Measurements from ENCODE around the gene COL23A1.

Gene COL23A1

DNA sequence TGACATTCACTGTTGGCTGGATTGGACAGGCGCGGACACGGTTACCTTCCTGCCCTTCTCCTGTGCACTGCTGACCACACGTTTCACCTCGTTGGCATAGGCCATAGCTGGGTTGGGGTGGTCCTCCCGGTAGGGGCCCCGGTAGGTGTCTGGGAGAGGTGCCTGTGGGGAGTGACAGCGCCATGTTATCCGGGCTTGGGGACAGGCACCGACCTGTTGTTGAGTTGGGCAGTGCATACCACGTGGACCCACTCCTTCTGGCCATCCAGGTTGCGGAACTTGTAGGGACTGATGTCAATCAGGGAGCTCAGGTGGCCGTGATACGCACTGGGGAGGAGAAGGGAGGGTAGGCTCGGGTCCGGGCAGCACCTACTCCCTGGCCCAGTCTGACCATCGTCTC, 365.8 kb downstream of the COL23A1 start:
- no peak for DNase-seq (ENCODE audit: low read depth)

DNA sequence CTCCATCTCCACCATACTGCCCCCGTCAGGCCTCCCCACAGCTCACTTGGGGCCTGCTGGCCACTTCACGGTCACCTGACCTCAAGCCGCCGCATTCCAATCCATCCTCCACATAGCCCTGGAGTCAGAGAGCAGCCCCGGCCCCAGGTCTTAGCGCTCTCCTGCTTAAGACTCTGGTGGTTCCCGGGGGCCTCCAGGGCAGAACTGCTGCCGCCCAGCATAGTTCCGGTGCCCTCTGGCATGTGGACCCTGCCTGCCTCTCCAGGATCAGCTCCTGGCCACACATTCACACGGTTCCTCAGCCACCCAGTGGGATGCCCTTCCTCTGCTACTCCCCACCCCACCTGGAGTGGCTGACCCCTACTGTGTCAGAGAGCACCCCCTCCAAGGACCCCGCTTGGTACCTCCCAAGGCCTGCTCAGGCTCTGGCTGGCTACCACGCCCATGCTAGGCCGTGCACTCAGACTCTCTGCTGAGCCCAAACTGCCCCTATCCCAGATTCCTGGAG, 366.3 kb downstream of the COL23A1 start:
- no peak for DNase-seq (ENCODE audit: low read depth)

DNA sequence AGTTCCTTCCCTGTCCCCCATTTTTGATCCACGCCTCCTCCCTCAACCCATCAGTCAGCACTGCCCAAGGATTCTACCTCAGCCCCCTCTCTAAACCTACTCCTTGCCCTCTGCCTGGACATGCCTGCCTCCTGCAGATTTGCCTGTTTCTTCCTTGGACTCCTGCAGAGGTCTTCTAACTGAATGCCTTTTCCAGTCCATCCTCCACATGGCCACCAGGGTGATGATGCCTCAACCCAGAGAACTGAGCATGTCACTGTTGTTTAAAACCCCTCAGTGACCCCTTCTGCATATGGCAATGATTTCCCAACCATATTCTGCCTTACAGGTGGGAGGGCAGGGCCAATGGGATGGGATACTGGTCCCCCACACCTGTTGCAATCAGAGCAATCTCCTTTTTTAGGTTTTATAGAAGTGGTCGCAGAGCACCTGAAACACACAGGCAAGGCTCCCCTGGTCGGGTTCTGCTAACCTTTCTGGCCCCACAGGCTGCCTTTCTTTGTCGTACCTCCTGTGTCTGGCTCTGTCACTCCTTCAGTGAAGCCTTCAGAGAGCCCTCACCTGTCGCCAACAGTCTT, 366.9 kb downstream of the COL23A1 start:
- no peak for DNase-seq (ENCODE audit: low read depth)

DNA sequence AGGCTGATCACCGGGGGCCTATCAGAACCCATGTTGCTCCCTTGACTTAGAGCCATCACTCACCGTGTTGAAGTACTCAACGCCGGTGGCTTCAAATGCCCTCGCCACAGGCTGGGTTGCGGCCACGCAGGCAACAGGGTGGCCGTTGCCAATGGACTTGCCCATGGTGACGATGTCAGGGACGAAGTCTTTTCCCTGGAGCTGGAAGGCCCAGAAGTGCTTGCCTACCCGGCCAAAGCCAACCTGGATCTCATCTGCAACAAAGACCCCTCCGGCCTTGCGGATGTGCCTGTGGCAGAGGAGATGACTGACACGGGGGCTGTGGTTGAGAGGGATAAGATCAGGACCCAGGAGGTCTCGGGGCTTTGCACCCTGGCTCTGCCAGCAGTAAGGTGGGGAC, 367.9 kb downstream of the COL23A1 start:
- DNase-seq (ENCODE audit: low read depth), result no peak

DNA sequence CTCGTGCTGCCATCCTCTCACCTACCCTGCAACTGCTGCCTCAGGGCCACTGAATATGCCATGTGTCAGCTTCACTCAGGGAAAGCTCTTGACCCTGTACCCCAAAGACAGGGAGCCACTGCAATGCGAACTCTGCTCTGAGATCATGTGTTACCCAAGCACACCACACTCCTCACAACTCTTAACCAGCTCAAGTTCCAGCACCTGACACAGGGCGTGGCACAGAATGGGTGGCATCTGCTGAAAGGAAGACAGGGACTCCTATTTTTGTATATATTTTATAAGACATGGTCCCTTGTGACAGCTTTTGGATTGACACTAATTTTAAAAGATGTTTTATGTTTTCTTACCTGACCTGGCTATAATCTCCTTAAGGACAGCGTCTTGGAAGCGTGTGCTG, 368.3 kb downstream of the COL23A1 start:
- DNase-seq (ENCODE audit: low read depth), result no peak

DNA sequence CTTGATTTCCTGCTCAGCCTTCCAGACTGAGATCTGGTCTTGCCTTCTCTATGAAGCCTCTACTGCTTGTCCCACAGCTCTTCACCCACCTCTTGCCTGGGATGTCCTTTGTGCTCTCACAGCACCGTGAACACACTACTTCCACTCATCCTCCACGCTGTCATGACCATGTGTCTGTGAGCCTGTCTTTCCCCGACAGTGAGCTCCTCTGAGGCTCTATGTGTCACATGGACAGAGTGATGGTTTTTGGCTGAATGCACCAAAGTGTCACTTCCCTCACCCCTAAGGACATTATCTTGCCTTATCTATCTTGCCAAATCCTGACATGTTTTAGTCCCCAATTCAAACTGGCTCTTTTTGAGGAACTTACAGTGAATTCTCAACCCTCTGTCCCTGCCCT, 368.9 kb downstream of the COL23A1 start:
- no peak for DNase-seq (ENCODE audit: low read depth)

DNA sequence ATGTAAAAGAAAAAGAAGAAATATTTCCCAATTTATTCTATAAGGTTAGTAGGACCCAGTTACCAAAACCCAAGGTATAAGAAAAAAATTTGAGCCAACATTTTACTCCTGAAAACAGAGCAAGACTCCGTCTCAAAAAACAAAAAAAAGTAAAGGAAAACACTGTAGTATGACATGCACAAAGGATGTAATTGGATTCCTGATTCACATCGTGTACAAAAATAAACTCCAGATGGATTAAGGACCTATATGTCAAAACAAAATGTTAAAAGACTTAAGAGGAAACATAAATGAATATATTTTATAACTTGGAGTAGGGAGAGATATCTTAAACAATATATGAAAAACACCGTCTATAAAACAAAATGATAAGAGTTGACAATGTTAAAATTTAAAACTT, 371.4 kb downstream of the COL23A1 start:
- DNase-seq (ENCODE audit: low read depth), result no peak

DNA sequence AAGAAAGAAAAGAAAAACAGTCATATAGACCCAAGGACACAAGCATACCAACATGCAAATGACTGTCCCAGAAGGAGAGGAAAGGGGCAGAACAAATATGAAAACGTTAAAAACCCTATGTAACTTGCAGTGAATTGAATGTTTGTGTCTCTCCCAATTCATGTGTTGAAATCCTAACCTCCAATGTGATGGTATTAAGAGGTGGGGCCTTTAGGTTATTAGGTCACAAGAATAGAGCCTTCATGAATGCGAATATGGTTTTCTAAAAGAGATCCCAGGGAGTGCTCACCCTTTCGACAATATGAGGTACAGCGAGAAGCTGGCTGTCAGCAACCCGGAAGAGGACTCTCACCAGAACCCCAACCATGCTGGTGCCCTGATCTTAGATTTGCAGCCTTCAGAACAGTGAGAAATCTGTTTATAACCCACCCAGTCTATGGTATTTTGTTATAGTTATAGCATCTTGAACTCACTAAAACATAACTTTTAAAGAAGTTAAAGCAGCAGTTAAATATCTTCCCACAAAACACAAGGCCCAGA, 371.9 kb downstream of the COL23A1 start:
- no peak for DNase-seq (ENCODE audit: low read depth)

DNA sequence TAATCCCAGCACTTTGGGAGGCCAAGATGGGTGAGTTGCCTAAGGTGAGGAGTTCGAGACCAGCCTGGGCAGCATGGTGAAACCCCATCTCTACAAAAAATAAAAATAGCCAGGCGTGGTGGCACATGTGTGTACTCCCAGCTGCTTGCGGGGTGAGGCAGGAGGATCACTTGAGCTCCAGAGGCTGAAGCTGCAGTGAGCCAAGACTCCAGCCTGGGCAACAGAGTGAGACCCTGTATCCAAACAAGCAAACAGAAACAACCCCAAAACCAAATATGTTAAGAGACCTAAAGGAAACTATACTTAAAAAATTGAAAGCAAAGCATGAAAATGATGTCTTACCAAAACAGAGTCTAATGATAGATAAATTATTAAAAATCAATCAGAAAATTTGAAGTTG, 373.4 kb downstream of the COL23A1 start:
- DNase-seq (ENCODE audit: low read depth), result no peak

DNA sequence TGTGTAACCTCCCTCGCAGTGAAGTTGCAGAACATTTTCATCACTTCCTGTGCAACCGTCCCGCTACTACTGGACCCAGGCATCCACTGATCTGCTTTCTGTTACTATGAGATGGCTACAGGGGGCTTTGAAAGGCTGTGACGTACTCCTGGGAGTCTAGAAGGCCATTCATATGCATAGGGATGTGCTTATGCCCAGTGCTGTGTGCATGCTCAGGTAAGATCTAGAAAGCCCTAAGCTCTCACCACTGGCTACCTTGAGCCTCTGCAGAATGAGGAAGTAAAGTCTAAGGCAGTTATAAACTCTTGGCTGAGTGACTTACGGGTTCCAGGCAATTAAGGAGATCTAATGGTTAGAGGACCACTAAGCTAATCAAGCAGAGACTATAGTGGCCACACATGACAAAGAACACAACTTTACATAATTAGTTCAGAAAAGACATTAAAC, 374.1 kb downstream of the COL23A1 start:
- no peak for DNase-seq (ENCODE audit: low read depth)

DNA sequence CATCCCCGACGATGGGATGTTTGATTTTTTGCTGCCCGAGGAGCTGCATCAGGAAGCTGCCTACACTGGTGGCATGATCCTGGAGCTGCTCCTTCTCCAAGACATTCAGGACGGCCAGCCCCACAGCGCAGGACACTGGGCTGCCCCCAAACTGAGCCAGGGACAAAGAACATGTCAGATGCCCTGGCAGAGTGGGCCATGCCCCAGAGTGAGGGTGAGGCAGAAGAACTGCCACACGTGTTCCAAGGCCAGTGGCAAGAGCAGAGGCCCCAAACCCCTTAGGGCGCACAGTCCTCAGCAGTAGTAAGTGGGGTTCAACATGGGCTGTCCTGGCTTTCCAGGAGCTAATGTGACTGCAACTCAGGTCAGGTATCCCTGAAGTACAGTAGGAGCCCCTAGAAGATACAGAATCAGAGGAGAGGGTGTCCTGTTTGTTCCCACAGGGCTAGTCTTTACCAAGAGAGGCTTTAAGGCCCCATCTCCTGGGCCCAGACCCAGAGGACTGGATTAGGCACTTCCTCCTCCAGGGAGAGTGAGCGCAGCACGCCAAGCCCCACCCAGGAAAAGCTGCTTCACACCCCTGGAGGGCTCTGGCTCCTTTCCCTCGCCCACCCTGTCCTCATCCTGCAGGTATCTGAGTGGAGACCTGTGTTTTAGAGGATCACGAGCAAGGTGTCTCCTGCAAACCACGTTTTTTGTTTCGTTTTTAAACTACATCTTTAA, 374.8 kb downstream of the COL23A1 start:
- no peak for DNase-seq (ENCODE audit: low read depth)

DNA sequence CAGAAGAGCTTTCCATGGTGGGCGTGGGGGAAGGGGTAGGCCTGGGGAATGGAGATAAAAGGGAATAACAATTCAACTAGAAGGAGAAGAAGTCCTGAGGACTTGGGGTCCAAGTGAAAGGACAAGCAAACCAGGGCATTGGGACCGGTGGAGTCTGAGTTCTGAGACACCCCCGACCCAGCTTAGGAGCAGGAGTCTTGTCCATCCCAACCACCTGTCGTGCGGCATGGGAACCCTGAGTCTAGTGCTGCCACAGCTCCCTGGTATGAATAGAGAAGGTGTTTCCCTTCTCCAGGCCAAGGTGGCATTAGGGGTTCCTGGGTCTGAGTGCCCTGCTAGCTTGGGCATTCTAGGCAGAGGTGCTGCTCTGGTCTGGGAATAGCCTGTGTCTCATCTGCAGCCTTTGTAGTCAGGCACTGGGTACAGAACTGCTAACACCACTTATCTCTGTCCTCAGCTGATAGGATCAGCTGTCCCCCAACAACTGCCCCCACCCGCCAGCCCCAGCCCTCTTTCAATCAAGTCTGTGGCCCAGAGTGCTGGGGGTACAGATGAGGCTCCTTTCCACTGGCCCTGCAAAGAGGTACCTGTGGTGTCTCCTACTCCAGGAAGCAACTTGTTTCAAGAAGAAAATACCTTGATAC, 375.9 kb downstream of the COL23A1 start:
- DNase-seq (ENCODE audit: low read depth), result no peak

DNA sequence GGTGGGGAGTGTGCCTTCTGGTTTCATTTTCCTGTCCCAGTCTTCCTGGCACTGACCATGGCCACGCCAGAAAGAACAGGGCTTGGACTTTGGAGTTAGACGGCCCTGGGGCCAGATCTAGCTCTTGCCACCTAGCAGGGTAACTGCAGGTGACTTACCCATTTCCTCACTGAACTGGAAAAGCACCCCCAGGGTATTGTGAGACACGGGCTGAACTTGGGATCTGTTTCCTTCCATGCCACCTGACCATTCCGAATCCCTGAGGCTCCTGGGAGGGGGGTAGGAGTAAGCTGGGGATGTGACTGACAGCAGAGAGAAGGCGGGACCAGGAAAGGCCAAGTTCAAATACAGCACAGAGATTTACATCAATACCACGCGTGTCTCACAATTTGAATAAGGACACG, 376.4 kb downstream of the COL23A1 start:
- DNase-seq (ENCODE audit: low read depth), result no peak

DNA sequence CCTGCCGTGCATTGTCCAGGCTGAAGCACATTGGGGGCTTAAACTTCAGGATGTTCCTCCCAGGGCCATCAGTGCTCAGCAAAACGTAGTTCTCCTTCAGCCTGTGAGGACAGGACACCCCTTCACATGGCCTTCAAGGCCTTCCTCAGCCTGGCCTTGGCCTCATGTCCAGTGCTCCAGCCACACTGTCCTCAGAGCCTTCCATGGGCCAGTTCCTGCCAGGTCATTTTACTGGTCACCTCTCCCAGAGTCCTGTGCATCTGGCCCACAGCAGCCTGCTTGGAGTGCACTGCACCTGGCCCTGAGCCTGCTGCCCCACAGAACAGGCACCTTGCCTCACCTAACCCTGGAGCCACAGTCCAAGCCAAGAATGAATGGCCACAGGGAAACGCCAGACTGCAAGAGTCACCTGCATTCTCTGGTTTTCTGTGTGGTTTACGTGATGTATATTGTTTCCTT, 377.2 kb downstream of the COL23A1 start:
- no peak for DNase-seq (ENCODE audit: low read depth)

DNA sequence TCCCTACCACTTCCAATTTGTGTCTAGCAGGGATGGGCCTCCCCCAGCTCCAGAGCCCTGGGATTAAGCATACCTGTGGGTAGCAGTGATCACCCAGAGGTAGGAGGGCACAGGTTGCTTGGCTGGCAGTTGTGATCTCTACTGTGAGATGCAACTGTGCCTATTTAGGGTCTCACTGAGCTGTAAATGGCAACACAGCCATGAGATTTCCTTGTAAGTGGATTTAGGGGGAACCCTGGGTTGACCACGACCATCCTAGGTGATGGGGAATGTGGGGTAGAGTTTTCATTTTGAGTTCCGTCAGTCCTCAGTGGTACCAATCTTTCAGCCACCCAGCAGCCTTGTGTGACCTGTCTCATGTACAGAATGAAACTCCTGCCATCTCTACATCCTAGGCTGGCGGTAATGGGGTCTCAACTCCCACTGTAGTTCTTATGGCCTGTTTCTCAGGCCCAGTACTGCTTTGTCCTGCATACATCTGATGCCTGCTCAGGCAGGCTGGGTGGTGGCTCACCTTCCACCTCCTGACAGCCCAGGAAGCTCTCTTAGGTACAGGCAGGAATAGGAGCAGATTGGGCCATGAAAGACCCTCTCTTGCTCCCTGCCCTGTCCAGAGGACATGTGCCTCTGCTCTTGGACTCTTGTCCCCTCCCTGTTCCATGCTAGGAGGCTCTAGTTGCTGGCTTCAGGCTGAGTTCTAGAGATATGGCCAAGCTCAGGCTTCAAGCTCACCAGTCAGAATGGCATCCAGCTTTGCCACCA, 377.8 kb downstream of the COL23A1 start:
- DNase-seq (ENCODE audit: low read depth), result no peak

DNA sequence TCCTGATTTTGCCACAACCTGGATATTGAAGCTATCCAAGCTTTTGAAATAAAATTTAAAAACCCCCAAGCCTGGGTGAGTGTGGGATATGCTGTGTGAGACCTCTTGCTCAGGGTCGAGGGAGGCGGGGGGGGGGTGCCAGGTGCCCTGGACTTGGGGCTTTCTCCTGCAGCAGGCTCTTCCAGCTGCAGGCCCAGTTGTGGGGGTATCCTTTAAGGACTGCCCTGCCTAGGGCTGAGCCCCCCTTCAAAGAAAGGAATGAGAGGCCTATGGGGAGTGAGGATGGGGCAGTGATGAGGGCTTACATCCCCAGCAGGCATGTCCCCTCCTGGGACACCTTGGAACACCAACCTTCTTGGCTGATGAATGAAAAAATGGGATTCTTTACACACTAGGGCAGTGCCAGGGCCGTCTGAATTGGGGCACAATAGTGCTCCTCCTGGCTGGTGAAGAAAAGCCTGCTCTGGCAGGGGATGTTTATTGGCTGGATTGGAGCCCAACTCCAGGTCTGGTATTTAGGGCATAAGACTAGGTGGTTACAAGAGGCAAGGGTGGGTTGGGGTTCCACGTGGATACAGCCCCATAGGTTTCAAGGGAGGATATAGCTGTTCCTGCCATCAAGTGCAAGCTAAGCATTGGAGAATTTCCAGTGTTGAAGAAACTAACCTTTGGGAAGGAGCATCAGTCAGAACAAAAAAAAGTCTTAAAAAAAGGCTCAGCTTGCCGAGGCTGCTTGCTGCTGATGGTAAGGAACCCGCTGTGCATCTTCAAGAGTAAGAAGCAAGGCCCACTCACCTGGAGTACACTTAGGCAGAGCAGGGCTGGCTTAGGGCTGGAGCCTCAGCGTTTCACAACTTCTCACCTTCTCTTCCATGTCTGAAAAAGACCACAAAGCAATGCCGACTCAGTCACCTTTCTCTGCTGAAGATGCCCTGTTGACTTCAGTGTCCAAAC, 378.8 kb downstream of the COL23A1 start:
- no peak for DNase-seq (ENCODE audit: low read depth)

DNA sequence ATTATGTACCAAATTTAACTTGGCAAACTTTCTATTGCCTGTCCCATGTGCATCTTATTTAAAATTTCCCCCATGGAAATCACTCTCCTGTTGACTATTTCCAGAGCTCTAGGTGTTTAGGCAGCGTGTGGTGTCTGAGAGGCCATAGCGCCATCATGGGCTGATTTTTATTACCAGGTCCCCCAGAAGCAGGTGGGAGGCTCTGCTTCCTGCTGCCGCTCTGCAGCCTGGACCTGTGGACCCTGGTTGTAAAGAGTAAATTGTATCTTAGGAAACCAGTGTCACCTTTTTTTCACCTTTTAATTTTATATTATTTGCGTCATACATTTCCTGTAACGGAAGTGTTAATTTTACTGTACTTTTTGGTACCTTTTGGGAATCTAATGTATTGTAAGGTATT, 379.5 kb downstream of the COL23A1 start:
- no peak for DNase-seq (ENCODE audit: low read depth)

DNA sequence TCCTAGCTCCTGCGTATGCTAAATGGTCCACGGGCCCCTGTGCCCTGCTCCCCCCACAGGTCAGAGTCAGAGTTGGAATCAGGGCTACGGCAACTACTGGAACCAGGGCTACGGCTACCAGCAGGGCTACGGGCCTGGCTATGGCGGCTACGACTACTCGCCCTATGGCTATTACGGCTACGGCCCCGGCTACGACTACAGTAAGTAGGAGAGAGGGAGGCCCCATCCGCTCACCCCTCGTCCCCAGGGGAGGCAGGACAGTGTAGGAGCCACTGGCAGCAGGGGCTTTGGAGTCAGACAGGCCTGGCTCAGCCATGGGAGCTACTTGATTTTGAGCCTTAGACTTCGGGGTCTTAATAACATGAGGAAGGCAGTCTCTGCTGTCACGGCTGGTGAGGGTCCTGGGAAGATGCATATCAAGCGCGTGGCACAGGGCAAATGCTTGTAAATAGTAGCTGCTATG, 380.1 kb downstream of the COL23A1 start:
- no peak for DNase-seq (ENCODE audit: low read depth)

DNA sequence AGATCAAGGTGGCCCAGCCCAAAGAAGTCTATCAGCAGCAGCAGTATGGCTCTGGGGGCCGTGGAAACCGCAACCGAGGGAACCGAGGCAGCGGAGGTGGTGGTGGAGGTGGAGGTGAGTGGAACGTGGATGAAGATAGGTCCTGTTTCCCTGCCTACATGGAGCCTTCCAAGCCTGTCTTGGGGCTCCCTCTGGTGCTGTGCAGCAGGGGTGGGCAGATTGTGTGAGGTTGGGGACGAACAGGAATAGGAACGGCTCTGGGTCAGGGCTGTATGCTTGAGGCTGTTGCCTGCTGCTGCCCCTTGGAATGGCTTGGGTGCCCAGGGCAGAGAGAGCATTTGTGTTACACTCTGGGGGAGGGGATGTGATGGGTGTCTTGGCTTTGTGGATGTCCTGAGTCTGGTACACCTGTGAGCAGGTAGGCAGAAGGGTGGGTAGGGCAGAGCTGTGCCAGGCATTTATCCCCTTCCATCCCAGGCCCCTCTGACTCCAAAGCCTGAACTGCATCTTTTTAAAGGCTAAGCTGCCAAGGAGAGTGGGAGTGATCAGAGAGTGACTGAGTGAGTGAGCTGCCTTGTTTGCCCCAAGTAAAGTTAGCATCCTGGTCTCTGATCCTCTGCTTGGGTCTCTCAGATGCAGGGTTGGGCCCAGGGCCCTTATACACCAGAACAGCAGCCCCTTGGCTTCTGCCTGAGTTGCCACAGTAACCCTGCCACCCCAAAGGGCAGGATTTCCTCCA, 380.7 kb downstream of the COL23A1 start:
- no peak for DNase-seq (ENCODE audit: low read depth)

Measured in T follicular helper cell (primary cell).